H1 (cell line): Measurements from ENCODE around the gene SLC6A2. TPM values are rescaled to one million over a fixed set of nuclear protein-coding genes. Genes with fewer than 3 reads are reported as not detected.

Experiments used
- CTCF ChIA-PET: fragments of 300-600 bp; sonication (Branson Sonifier 250); formaldehyde crosslinking; loops from one replicate; lab custom pipeline; 2021; ENCODE audit not compliant: partially characterized antibody; lab: Charles Lee
- POLR2A ChIA-PET: fragments of 300-600 bp; sonication (Branson Sonifier 250); formaldehyde crosslinking; loops from one replicate; lab custom pipeline; 2021; ENCODE audit warnings: inconsistent platforms; ENCODE audit not compliant: partially characterized antibody; lab: Charles Lee
- DNase-seq, 2 experiments: peaks; one replicate each; pipeline versions ENCODE4 v3.0.0 to v3.0.0-alpha.2; 2010 to 2022; ENCODE audit warnings: low spot score in 2 of 2, low read depth in 1 of 2, mixed read lengths in 1 of 2
- FAIRE-seq: peaks from 2 replicates; lab custom pipeline; 2011; peaks lifted over from hg19 to GRCh38; lab: Jason Lieb, UNC
- H2AFZ ChIP-seq: 2 replicates; pipeline ENCODE4 v1.8.1; 2012; ENCODE audit warnings: low read length, inconsistent platforms
- H2AK5ac ChIP-seq: 2 replicates; pipeline ENCODE4 v1.6.1; 2013; ENCODE audit warnings: low read depth, low read length
- H2BK120ac ChIP-seq: replicated peaks from 2 replicates; pipeline ENCODE3; 2013; ENCODE audit warnings: low read depth, low read length, inconsistent platforms
- H2BK12ac ChIP-seq: 2 replicates; pipeline ENCODE4 v1.6.1; 2013; ENCODE audit warnings: low read depth, low read length
- H2BK15ac ChIP-seq: 2 replicates; pipeline ENCODE4 v1.6.1; 2013; ENCODE audit warnings: low read length
- H2BK20ac ChIP-seq: 2 replicates; pipeline ENCODE4 v1.6.1; 2013; ENCODE audit warnings: low read length
- H2BK5ac ChIP-seq: 2 replicates; pipeline ENCODE4 v1.6.1; 2013; ENCODE audit warnings: low read depth, low read length
- H3K14ac ChIP-seq: 2 replicates; pipeline ENCODE4 v1.6.1; 2013; ENCODE audit warnings: inconsistent platforms; ENCODE audit not compliant: insufficient read length
- H3K18ac ChIP-seq: 2 replicates; pipeline ENCODE4 v1.6.1; 2013; ENCODE audit warnings: low read length; ENCODE audit errors: extremely low read depth
- H3K23ac ChIP-seq: 2 replicates; pipeline ENCODE4 v1.6.1; 2013; ENCODE audit warnings: inconsistent platforms; ENCODE audit not compliant: insufficient read length
- H3K23me2 ChIP-seq: 2 replicates; pipeline ENCODE4 v1.6.1; 2013; ENCODE audit warnings: low read depth, low read length
- H3K27ac ChIP-seq: 2 replicates; pipeline ENCODE4 v1.6.1; 2011; ENCODE audit warnings: low read depth, low read length, inconsistent platforms
- H3K27me3 ChIP-seq, 4 experiments: replicated peaks in 1 of 4; 1 replicate in 1 of 4; 2 replicates in 3 of 4; pipeline versions ENCODE4 v1.6.1 to v1.8.1; 2011 to 2013; ENCODE audit warnings: low read length in 3 of 4, mild to moderate bottlenecking in 3 of 4, inconsistent platforms in 2 of 4, mixed read lengths in 2 of 4, moderate library complexity in 1 of 4; ENCODE audit not compliant: control insufficient read depth in 3 of 4, insufficient read depth in 3 of 4; ENCODE audit errors: extremely low read depth in 1 of 4
- H3K36me3 ChIP-seq, 4 experiments: 2 replicates each; pipeline versions ENCODE4 v1.6.1 to v1.8.1; 2011 to 2013; ENCODE audit warnings: mild to moderate bottlenecking in 4 of 4, low read length in 3 of 4, moderate library complexity in 2 of 4, control low read depth in 1 of 4, inconsistent platforms in 1 of 4; ENCODE audit not compliant: insufficient read depth in 4 of 4, control insufficient read depth in 2 of 4
- H3K4ac ChIP-seq: replicated peaks from 2 replicates; pipeline ENCODE3; 2013; ENCODE audit warnings: low read length, low read depth, mixed read lengths, inconsistent platforms; ENCODE audit not compliant: insufficient read length
- H3K4me1 ChIP-seq, 4 experiments: replicated peaks in 1 of 4; 1 replicate in 1 of 4; 2 replicates in 3 of 4; pipeline versions ENCODE4 v1.6.1 to v1.8.1; 2011 to 2013; ENCODE audit warnings: low read length in 3 of 4, inconsistent platforms in 2 of 4, mixed read lengths in 1 of 4; ENCODE audit not compliant: insufficient read depth in 4 of 4, control insufficient read depth in 3 of 4
- H3K4me2 ChIP-seq, 2 experiments: 2 replicates each; pipeline versions ENCODE4 v1.6.1 to v1.8.1; 2011 to 2013; ENCODE audit warnings: low read depth in 2 of 2, low read length in 2 of 2, control low read depth in 1 of 2, inconsistent platforms in 1 of 2, mild to moderate bottlenecking in 1 of 2; ENCODE audit not compliant: insufficient read depth in 1 of 2
- H3K4me3 ChIP-seq, 4 experiments: fragments of 200-600, 300-600 bp in 1 of 4; sonication (generic), shearing (Covaris generic), sonication (Bioruptor Twin) in 1 of 4; 2 replicates each; pipeline versions ENCODE4 v1.5.1 to v1.8.1; 2011 to 2016; ENCODE audit warnings: low read length in 4 of 4, low read depth in 3 of 4, control low read depth in 2 of 4, inconsistent platforms in 2 of 4, mild to moderate bottlenecking in 2 of 4, mixed read lengths in 1 of 4, moderate library complexity in 1 of 4; ENCODE audit not compliant: insufficient read depth in 2 of 4; ENCODE audit errors: extremely low read depth in 1 of 4
- H3K56ac ChIP-seq: replicated peaks from 2 replicates; pipeline ENCODE3; 2013; ENCODE audit warnings: low read depth, mild to moderate bottlenecking, mixed read lengths, low read length, inconsistent platforms; ENCODE audit not compliant: insufficient read length
- H3K79me1 ChIP-seq: 2 replicates; pipeline ENCODE4 v1.6.1; 2013; ENCODE audit warnings: low read depth, low read length, control low read depth
- H3K79me2 ChIP-seq, 2 experiments: 2 replicates each; pipeline versions ENCODE4 v1.6.1 to v1.8.1; 2012 to 2013; ENCODE audit warnings: low read length in 2 of 2, mild to moderate bottlenecking in 2 of 2, inconsistent platforms in 1 of 2; ENCODE audit not compliant: insufficient read depth in 2 of 2, control insufficient read depth in 1 of 2
- H3K9ac ChIP-seq, 4 experiments: replicated peaks in 1 of 4; 1 replicate in 1 of 4; 2 replicates in 3 of 4; pipeline versions ENCODE4 v1.6.1 to v1.8.1; 2011 to 2013; ENCODE audit warnings: low read depth in 3 of 4, low read length in 3 of 4, control low read depth in 2 of 4, mild to moderate bottlenecking in 2 of 4, moderate library complexity in 2 of 4, inconsistent platforms in 1 of 4; ENCODE audit errors: extremely low read depth in 1 of 4
- H3K9me3 ChIP-seq, 2 experiments: 2 replicates each; pipeline versions ENCODE4 v1.6.1 to v1.8.1; 2012 to 2013; ENCODE audit warnings: mild to moderate bottlenecking in 2 of 2, moderate library complexity in 2 of 2, control low read depth in 1 of 2, inconsistent platforms in 1 of 2, low read depth in 1 of 2, low read length in 1 of 2, mixed read lengths in 1 of 2; ENCODE audit not compliant: insufficient read depth in 2 of 2
- H4K20me1 ChIP-seq, 2 experiments: replicated peaks in 1 of 2; 2 replicates each; pipeline versions ENCODE3 to v1.8.1; 2011 to 2013; ENCODE audit warnings: inconsistent platforms in 2 of 2, low read length in 2 of 2, mild to moderate bottlenecking in 1 of 2; ENCODE audit not compliant: insufficient read depth in 2 of 2, control insufficient read depth in 1 of 2
- H4K5ac ChIP-seq: 2 replicates; pipeline ENCODE4 v1.6.1; 2013; ENCODE audit warnings: low read length, low read depth, mixed read lengths, inconsistent platforms; ENCODE audit not compliant: insufficient read length
- H4K8ac ChIP-seq: 2 replicates; pipeline ENCODE4 v1.8.0; 2013; ENCODE audit warnings: mild to moderate bottlenecking, moderate library complexity, low read length, inconsistent platforms; ENCODE audit not compliant: insufficient read depth; ENCODE audit errors: extremely low read depth
- H4K91ac ChIP-seq: replicated peaks from 2 replicates; pipeline ENCODE3; 2013; ENCODE audit warnings: low read length, mixed read lengths, inconsistent platforms; ENCODE audit not compliant: insufficient read length
- CEBPB ChIP-seq: IDR thresholded peaks from 2 replicates; pipeline ENCODE4 v1.6.1; 2012; ENCODE audit warnings: low read depth, low read length
- CHD2 ChIP-seq: IDR thresholded peaks from 2 replicates; pipeline ENCODE4 v1.6.1; 2012; ENCODE audit warnings: low read length, improper control_type of control experiment
- CREB1 ChIP-seq: IDR thresholded peaks from 2 replicates; pipeline ENCODE4 v1.6.1; 2012; ENCODE audit warnings: inconsistent platforms
- E2F6 ChIP-seq: IDR thresholded peaks from 2 replicates; pipeline ENCODE4 v1.6.1; 2012; ENCODE audit warnings: inconsistent platforms
- FOSL1 ChIP-seq: IDR thresholded peaks from 2 replicates; pipeline ENCODE4 v1.6.1; 2011; ENCODE audit warnings: mild to moderate bottlenecking, low read depth, low read length, moderate library complexity; ENCODE audit not compliant: insufficient read depth
- JUND ChIP-seq: IDR thresholded peaks from 2 replicates; pipeline ENCODE4 v1.6.1; 2011; ENCODE audit warnings: mild to moderate bottlenecking, improper control_type of control experiment, low read length
- MAX ChIP-seq: IDR thresholded peaks from 2 replicates; pipeline ENCODE4 v1.6.1; 2012; ENCODE audit warnings: inconsistent platforms
- RAD21 ChIP-seq, 2 experiments: IDR thresholded peaks in 1 of 2; conservative IDR thresholded peaks in 1 of 2; 2 replicates each; pipeline ENCODE4 v1.6.1; 2011; ENCODE audit warnings: low read depth in 2 of 2, low read length in 2 of 2, improper control_type of control experiment in 1 of 2, inconsistent platforms in 1 of 2, mild to moderate bottlenecking in 1 of 2, moderate library complexity in 1 of 2
- RBBP5 ChIP-seq: IDR thresholded peaks from 2 replicates; pipeline ENCODE4 v1.7.1; 2012; ENCODE audit warnings: low read depth, mild to moderate bottlenecking, inconsistent platforms, low read length, moderate library complexity, borderline replicate concordance
- RFX5 ChIP-seq: IDR thresholded peaks from 2 replicates; pipeline ENCODE4 v1.6.1; 2011; ENCODE audit warnings: low read depth, low read length, improper control_type of control experiment, borderline replicate concordance
- SIX5 ChIP-seq: IDR thresholded peaks from 2 replicates; pipeline ENCODE4 v1.6.1; 2011; ENCODE audit warnings: mild to moderate bottlenecking, low read depth, low read length
- WGBS, 2 experiments: shearing (Covaris generic) in 1 of 2; methylation state at CpG; one replicate each; pipeline versions ENCODE4 v1.1.6 to v1.1.7; 2013 to 2015; ENCODE audit warnings: low lambda C conversion rate in 2 of 2, mixed read lengths in 2 of 2, inconsistent platforms in 1 of 2, low coverage in 1 of 2, missing lambda C conversion rate in 1 of 2; ENCODE audit not compliant: insufficient replicate concordance in 2 of 2, insufficient coverage in 1 of 2, insufficient read length in 1 of 2; ENCODE audit errors: extremely low coverage in 1 of 2, missing lambda C conversion rate in 1 of 2; 5-methylcytosine and 5-hydroxymethylcytosine counted together
- polyA plus RNA-seq, 7 experiments: library from polyadenylated mRNA; depleted of rRNA in 3 of 7; stranded (reverse) in 5 of 7; unstranded in 2 of 7; fragments of >200 nt in 5 of 7; fragments of 200-250 nt in 2 of 7; gene quantifications; 1 replicate in 5 of 7; 2 replicates in 1 of 7; 4 replicates in 1 of 7; pipeline versions ENCODE4 v1.2.1 to v1.2.3, GENCODE V29; 2011 to 2013; ENCODE audit warnings: missing spikeins in 2 of 7, mixed read lengths in 2 of 7
- total RNA-seq: library from RNA; stranded (reverse); fragmentation: NEBNext Ultra II Directional; extraction: Animal tissue kit (Norgen Biotek cat#: 25700); gene quantifications from 2 replicates; pipeline ENCODE4 v1.2.1, GENCODE V29; 2021

SLC6A2 gene
- total and polyA plus RNA-seq, 2 of the 8 experiments (the other 6 are each of a cell fraction or from before 2014, with no cell fraction given), result 0.35 TPM; not detected in 1

GRCh38 chr16:55699616-55700015 is 43.8 kb downstream of the SLC6A2 start:
- peaks cover 0 to 9% (median 3%) of the 10 kb centered on the region in 4 experiments; a peak in 4 of 7 replicates for H3K4me1 ChIP-seq
- DNase-seq (no peak), FAIRE-seq (no peak)
- ChIA-PET POLR2A (no interaction called here), CTCF (interaction anchor here (1.5 to 23.3 kb wide), 3 partner anchors 28 to 233 kb away, joined by 3 to 446 read pairs (median 94); partner anchors contain the start of gene SLC6A2)
- H2BK120ac ChIP-seq, result no peak overlapping the region
- no peaks in the 10 kb centered on the region for H3K79me1 ChIP-seq
- no peak overlapping the region for H3K56ac ChIP-seq
- no peaks in the 10 kb centered on the region for H4K20me1 ChIP-seq
- H3K4me3 ChIP-seq, result no peak overlapping the region
- no peak overlapping the region for H3K23ac ChIP-seq
- no peak overlapping the region for H4K8ac ChIP-seq
- H2BK20ac ChIP-seq, result no peak overlapping the region
- H3K4ac ChIP-seq, result no peak overlapping the region
- no peak overlapping the region for H3K27ac ChIP-seq
- no peak overlapping the region for H4K91ac ChIP-seq
- no peak overlapping the region for H2BK12ac ChIP-seq
- no peak overlapping the region for H3K18ac ChIP-seq
- no peak overlapping the region for H2AK5ac ChIP-seq
- H2AFZ ChIP-seq, result no peak overlapping the region
- no peaks in the 10 kb centered on the region for H3K36me3 ChIP-seq
- no peak overlapping the region for H2BK5ac ChIP-seq
- TF ChIP-seq E2F6 (no peak), MAX (no peak), JUND (no peak), RAD21 (IDR thresholded peaks at IDR 0.05 in 1 of 2, conservative IDR thresholded peaks at IDR 0.05 in 1 of 2; ENCODE audit: low read depth in 2 of 2, low read length in 2 of 2) (no peak), RBBP5 (no peak), SIX5 (no peak), CEBPB (no peak), RFX5 (no peak), FOSL1 (no peak), CREB1 (no peak), CHD2 (no peak)
- no peak overlapping the region for H3K9ac ChIP-seq
- H3K23me2 ChIP-seq, result no peaks in the 10 kb centered on the region
- H3K9me3 ChIP-seq, result no peaks in the 10 kb centered on the region
- no peak overlapping the region for H3K14ac ChIP-seq
- H3K4me2 ChIP-seq, result no peak overlapping the region
- no peak overlapping the region for H4K5ac ChIP-seq
- 91% methylated on average over 3 of the region's 3 CpGs; no CpG with 5 or more reads in 1 of the 2 experiments for WGBS, 2 experiments
- no peaks in the 10 kb centered on the region for H3K27me3 ChIP-seq
- no peak overlapping the region for H2BK15ac ChIP-seq
- no peaks in the 10 kb centered on the region for H3K79me2 ChIP-seq
